Measurements from ENCODE around the gene OR2T29. TPM values are rescaled to one million over a fixed set of nuclear protein-coding genes. Genes with fewer than 3 reads are reported as not detected.
"Not testable (repeated sequence)": the region's sequence is repeated elsewhere in the genome, so short reads cannot be mapped to it uniquely, and the experiment has no call there.

OR2T29 gene, protein sequence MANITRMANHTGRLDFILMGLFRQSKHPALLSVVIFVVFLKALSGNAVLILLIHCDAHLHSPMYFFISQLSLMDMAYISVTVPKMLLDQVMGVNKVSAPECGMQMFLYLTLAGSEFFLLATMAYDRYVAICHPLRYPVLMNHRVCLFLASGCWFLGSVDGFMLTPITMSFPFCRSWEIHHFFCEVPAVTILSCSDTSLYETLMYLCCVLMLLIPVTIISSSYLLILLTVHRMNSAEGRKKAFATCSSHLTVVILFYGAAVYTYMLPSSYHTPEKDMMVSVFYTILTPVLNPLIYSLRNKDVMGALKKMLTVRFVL
- not detected for polyA plus RNA-seq (2013, experiment 1 of 2)
- polyA plus RNA-seq (2013, experiment 2 of 2), result not detected

DNA sequence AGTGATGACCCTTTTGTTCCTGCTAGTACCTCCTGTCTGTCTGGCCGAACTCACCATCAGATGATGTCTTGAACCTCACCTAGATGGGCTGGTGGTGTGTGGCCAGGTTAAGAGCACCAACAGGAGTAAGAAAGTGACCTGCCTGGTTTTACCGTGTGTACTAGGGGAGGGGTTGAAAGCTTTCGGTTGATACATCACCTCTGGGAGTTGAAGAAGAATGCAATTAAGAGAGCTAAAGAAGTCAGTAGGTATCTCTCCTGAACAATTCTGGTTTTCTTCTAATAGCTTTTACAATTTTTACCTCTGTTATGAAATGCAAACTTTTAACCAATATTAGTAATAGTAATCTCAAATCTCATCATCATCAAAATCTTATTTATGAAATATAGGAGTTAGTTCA lies at the start of gene OR2T29:
Gene OR2T29 (minus strand): TSS at position 101 of the 400 bp plus-strand sequence. CDS start 3,281 bp downstream, outside the sequence.
- not testable (repeated sequence) for H3K18ac ChIP-seq (ENCODE audit: low read length); H2AK5ac ChIP-seq (ENCODE audit: low read depth, low read length); H4K91ac ChIP-seq (ENCODE audit: low read depth, low read length, poor library complexity); H3K79me1 ChIP-seq (ENCODE audit: low read depth, low read length); H3K9ac ChIP-seq (ENCODE audit: low read depth, low read length, poor library complexity); H2BK5ac ChIP-seq (ENCODE audit: low read length); H4K8ac ChIP-seq (ENCODE audit: low read depth, low read length); H3K4ac ChIP-seq (ENCODE audit: low read length); H3K4me2 ChIP-seq (ENCODE audit: insufficient read depth, low read length, poor library complexity, severe bottlenecking); H3K4me3 ChIP-seq (ENCODE audit: low read length in 2 of 2); H2BK15ac ChIP-seq (ENCODE audit: low read length); DNase-seq (ENCODE audit: low spot score); H3K4me1 ChIP-seq (ENCODE audit: control insufficient read depth in 2 of 2, insufficient read depth in 1 of 2, low read depth in 1 of 2, low read length in 2 of 2); H3K14ac ChIP-seq (ENCODE audit: low read length); H3K9me3 ChIP-seq (replicated peaks in 1 of 2; ENCODE audit: control insufficient read depth in 2 of 2, insufficient read depth in 1 of 2, low read depth in 1 of 2, low read length in 2 of 2); H3K27me3 ChIP-seq (ENCODE audit: control insufficient read depth in 3 of 3, insufficient read depth in 3 of 3, low read depth in 1 of 3, low read length in 3 of 3); H3K23ac ChIP-seq (ENCODE audit: low read depth, low read length, poor library complexity); H2AFZ ChIP-seq (ENCODE audit: low read length); H2BK12ac ChIP-seq (ENCODE audit: low read length); H2BK120ac ChIP-seq (ENCODE audit: low read depth, low read length); H3K27ac ChIP-seq (replicated peaks; ENCODE audit: low read length); H3K36me3 ChIP-seq (replicated peaks in 1 of 2; ENCODE audit: control insufficient read depth in 2 of 2, insufficient read depth in 2 of 2, low read length in 2 of 2)
- no CpG with 5 or more reads among the region's 3 CpGs for WGBS, 2 donors (ENCODE audit: extremely low coverage in 2 of 2, insufficient read length in 2 of 2, insufficient replicate concordance in 1 of 2)

DNA sequence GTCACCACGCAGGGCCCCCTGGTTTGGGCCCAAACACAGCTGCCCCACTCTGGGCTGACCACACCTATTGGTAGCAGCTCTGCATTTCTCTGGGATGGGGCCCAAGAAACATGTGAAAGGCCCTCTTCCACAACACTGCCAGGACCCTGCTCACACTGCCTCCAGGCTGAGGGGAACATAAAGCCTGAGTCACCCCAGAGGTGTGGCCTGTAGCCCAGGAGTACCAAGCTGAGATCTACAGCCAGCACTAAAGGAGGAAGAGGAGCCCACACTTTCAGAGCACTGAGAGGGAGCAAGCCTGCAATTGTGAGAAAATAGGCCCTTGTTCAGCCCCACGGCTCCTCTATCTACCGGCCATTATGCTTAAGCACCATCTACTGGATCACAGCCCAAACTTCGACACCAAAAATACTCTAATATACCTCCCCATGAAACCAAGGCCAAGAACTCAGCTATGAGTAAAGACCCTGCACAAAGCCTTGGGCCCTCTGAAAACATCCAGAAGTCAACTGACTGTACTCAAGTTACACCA lies 49.4 kb upstream of the OR2T29 start:
- H2BK5ac ChIP-seq (ENCODE audit: low read length), result no peak overlapping the region
- H3K4ac ChIP-seq (ENCODE audit: low read length), result no peak overlapping the region
- no peak overlapping the region for H3K4me2 ChIP-seq (ENCODE audit: insufficient read depth, low read length, poor library complexity, severe bottlenecking)
- no peak for DNase-seq (ENCODE audit: low spot score)
- H3K27ac ChIP-seq (replicated peaks; ENCODE audit: low read length), result no peak overlapping the region
- H2AK5ac ChIP-seq (ENCODE audit: low read depth, low read length), result no peak overlapping the region
- no CpG with 5 or more reads among the region's 4 CpGs for WGBS, 2 donors (ENCODE audit: extremely low coverage in 2 of 2, insufficient read length in 2 of 2, insufficient replicate concordance in 1 of 2)
- H3K9ac ChIP-seq (ENCODE audit: low read depth, low read length, poor library complexity), result no peak overlapping the region
- H2BK12ac ChIP-seq (ENCODE audit: low read length), result no peak overlapping the region
- no peaks in the 10 kb centered on the region for H3K4me1 ChIP-seq (ENCODE audit: control insufficient read depth in 2 of 2, insufficient read depth in 1 of 2, low read depth in 1 of 2, low read length in 2 of 2)
- no peak overlapping the region for H2BK15ac ChIP-seq (ENCODE audit: low read length)
- no peak overlapping the region for H3K18ac ChIP-seq (ENCODE audit: low read length)
- H3K14ac ChIP-seq (ENCODE audit: low read length), result no peak overlapping the region
- H4K91ac ChIP-seq (ENCODE audit: low read depth, low read length, poor library complexity), result no peak overlapping the region
- H3K27me3 ChIP-seq (ENCODE audit: control insufficient read depth in 3 of 3, insufficient read depth in 3 of 3, low read depth in 1 of 3, low read length in 3 of 3), result peaks cover 0 to 3% (median 0%) of the 10 kb centered on the region in 3 experiments
- no peak overlapping the region for H3K4me3 ChIP-seq (ENCODE audit: low read length in 2 of 2)
- H2AFZ ChIP-seq (ENCODE audit: low read length), result no peak overlapping the region
- H3K36me3 ChIP-seq (replicated peaks in 1 of 2; ENCODE audit: control insufficient read depth in 2 of 2, insufficient read depth in 2 of 2, low read length in 2 of 2), result no peaks in the 10 kb centered on the region
- no peak overlapping the region for H4K8ac ChIP-seq (ENCODE audit: low read depth, low read length)
- no peaks in the 10 kb centered on the region for H3K79me1 ChIP-seq (ENCODE audit: low read depth, low read length)
- peaks cover 0 to 13% of the 10 kb centered on the region in 2 donors for H3K9me3 ChIP-seq (replicated peaks in 1 of 2; ENCODE audit: control insufficient read depth in 2 of 2, insufficient read depth in 1 of 2, low read depth in 1 of 2, low read length in 2 of 2)
- H2BK120ac ChIP-seq (ENCODE audit: low read depth, low read length), result no peak overlapping the region
- no peak overlapping the region for H3K23ac ChIP-seq (ENCODE audit: low read depth, low read length, poor library complexity)

DNA sequence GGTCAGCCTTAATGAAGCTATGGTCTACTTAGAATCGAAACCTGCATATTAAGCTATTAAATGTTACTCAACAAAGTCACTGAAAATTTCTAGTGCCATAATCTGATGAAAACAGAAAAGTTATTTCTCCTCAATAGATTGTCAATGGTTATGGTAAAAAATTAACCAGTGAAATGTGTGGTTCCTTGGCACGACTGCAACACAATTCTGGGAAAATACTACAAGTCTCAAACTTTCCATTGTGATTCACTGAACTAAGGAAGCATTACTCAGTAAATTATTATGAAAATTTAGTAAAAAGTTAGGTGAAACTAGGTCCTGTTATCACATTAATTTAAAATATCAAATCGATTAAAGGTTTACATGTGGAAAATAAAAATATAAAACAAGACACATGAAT lies 47.7 kb upstream of the OR2T29 start:
- H3K9me3 ChIP-seq (replicated peaks in 1 of 2; ENCODE audit: control insufficient read depth in 2 of 2, insufficient read depth in 1 of 2, low read depth in 1 of 2, low read length in 2 of 2), result peaks cover 0 to 16% of the 10 kb centered on the region in 2 donors
- H3K4me2 ChIP-seq (ENCODE audit: insufficient read depth, low read length, poor library complexity, severe bottlenecking), result no peak overlapping the region
- no peak overlapping the region for H3K4me3 ChIP-seq (ENCODE audit: low read length in 2 of 2)

DNA sequence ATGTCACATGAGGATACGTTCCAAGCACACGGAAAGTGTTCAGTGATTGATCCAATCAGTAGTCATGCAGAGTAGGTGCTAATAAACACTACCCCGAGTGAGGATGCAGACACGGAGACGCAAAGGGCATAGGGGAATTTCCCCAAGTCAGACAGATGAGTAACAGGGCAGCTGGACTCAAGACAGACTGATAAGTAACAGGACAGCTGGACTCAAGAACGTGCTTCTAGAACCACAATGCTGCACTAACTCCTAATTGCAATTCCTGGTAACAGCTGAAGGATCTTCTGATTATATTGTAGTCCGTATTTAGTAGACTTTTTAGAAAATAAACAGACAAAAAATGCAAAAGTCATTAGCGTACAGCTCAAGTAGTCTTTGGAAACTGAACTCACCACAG lies 36.8 kb upstream of the OR2T29 start:
- DNase-seq (ENCODE audit: low spot score), result no peak
- Histone ChIP-seq H3K36me3 (replicated peaks in 1 of 2; ENCODE audit: control insufficient read depth in 2 of 2, insufficient read depth in 2 of 2, low read length in 2 of 2) (no peaks in the 10 kb centered on the region), H2BK5ac (ENCODE audit: low read length) (no peak overlapping the region), H3K4ac (ENCODE audit: low read length) (no peak overlapping the region), H3K9ac (ENCODE audit: low read depth, low read length, poor library complexity) (no peak overlapping the region), H3K14ac (ENCODE audit: low read length) (no peak overlapping the region), H3K4me3 (ENCODE audit: low read length in 2 of 2) (no peak overlapping the region), H2AK5ac (ENCODE audit: low read depth, low read length) (no peak overlapping the region), H2AFZ (ENCODE audit: low read length) (no peak overlapping the region), H3K79me1 (ENCODE audit: low read depth, low read length) (no peaks in the 10 kb centered on the region), H3K27ac (replicated peaks; ENCODE audit: low read length) (no peak overlapping the region), H3K23ac (ENCODE audit: low read depth, low read length, poor library complexity) (no peak overlapping the region), H4K91ac (ENCODE audit: low read depth, low read length, poor library complexity) (no peak overlapping the region), H2BK15ac (ENCODE audit: low read length) (no peak overlapping the region), H4K8ac (ENCODE audit: low read depth, low read length) (no peak overlapping the region), H3K9me3 (replicated peaks in 1 of 2; ENCODE audit: control insufficient read depth in 2 of 2, insufficient read depth in 1 of 2, low read depth in 1 of 2, low read length in 2 of 2) (peaks cover 0 to 18% of the 10 kb centered on the region in 2 donors), H3K18ac (ENCODE audit: low read length) (no peak overlapping the region), H3K4me2 (ENCODE audit: insufficient read depth, low read length, poor library complexity, severe bottlenecking) (no peak overlapping the region), H2BK120ac (ENCODE audit: low read depth, low read length) (no peak overlapping the region), H3K4me1 (ENCODE audit: control insufficient read depth in 2 of 2, insufficient read depth in 1 of 2, low read depth in 1 of 2, low read length in 2 of 2) (no peaks in the 10 kb centered on the region), H3K27me3 (ENCODE audit: control insufficient read depth in 3 of 3, insufficient read depth in 3 of 3, low read depth in 1 of 3, low read length in 3 of 3) (no peaks in the 10 kb centered on the region), H2BK12ac (ENCODE audit: low read length) (no peak overlapping the region)
- no CpG with 5 or more reads among the region's 8 CpGs for WGBS, 2 donors (ENCODE audit: extremely low coverage in 2 of 2, insufficient read length in 2 of 2, insufficient replicate concordance in 1 of 2)

More for the DNA sequence above, 47.7 kb upstream of the OR2T29 start:
- H3K18ac ChIP-seq (ENCODE audit: low read length), result no peak overlapping the region
- no peak overlapping the region for H3K9ac ChIP-seq (ENCODE audit: low read depth, low read length, poor library complexity)
- no peaks in the 10 kb centered on the region for H3K36me3 ChIP-seq (replicated peaks in 1 of 2; ENCODE audit: control insufficient read depth in 2 of 2, insufficient read depth in 2 of 2, low read length in 2 of 2)
- H3K27me3 ChIP-seq (ENCODE audit: control insufficient read depth in 3 of 3, insufficient read depth in 3 of 3, low read depth in 1 of 3, low read length in 3 of 3), result peaks cover 0 to 3% (median 0%) of the 10 kb centered on the region in 3 experiments
- no peaks in the 10 kb centered on the region for H3K79me1 ChIP-seq (ENCODE audit: low read depth, low read length)
- no peak overlapping the region for H4K91ac ChIP-seq (ENCODE audit: low read depth, low read length, poor library complexity)
- H3K4me1 ChIP-seq (ENCODE audit: control insufficient read depth in 2 of 2, insufficient read depth in 1 of 2, low read depth in 1 of 2, low read length in 2 of 2), result no peaks in the 10 kb centered on the region
- no peak overlapping the region for H3K14ac ChIP-seq (ENCODE audit: low read length)
- H3K23ac ChIP-seq (ENCODE audit: low read depth, low read length, poor library complexity), result no peak overlapping the region
- no peak overlapping the region for H2AFZ ChIP-seq (ENCODE audit: low read length)
- no peak for DNase-seq (ENCODE audit: low spot score)
- H2BK12ac ChIP-seq (ENCODE audit: low read length), result no peak overlapping the region
- H3K4ac ChIP-seq (ENCODE audit: low read length), result no peak overlapping the region
- no peak overlapping the region for H3K27ac ChIP-seq (replicated peaks; ENCODE audit: low read length)
- H2AK5ac ChIP-seq (ENCODE audit: low read depth, low read length), result no peak overlapping the region
- WGBS, 2 donors (ENCODE audit: extremely low coverage in 2 of 2, insufficient read length in 2 of 2, insufficient replicate concordance in 1 of 2), result no CpG with 5 or more reads among the region's 3 CpGs
- H2BK5ac ChIP-seq (ENCODE audit: low read length), result no peak overlapping the region
- H4K8ac ChIP-seq (ENCODE audit: low read depth, low read length), result no peak overlapping the region
- no peak overlapping the region for H2BK15ac ChIP-seq (ENCODE audit: low read length)
- no peak overlapping the region for H2BK120ac ChIP-seq (ENCODE audit: low read depth, low read length)
